K562 (cell line): ENCODE results near the gene HPDL. TPM values are rescaled to one million over a fixed set of nuclear protein-coding genes. Genes with fewer than 3 reads are reported as not detected.

Experiments
- BCOR ChIP-seq: fragments of 450-650 bp; IDR thresholded peaks from 2 replicates; pipeline ENCODE4 v1.6.1; 2016
- BDP1 ChIP-seq: IDR thresholded peaks from 3 replicates; pipeline ENCODE4 v1.6.1; 2011; ENCODE audit not compliant: insufficient read length, insufficient read depth
- KDM4B ChIP-seq, 2 experiments: fragments of 450-650 bp in 1 of 2; sonication (generic) in 1 of 2; IDR thresholded peaks; 2 replicates each; pipeline ENCODE4 v1.6.1; 2016 to 2017; ENCODE audit warnings: borderline replicate concordance in 2 of 2, antibody characterized with exemption in 1 of 2, low read depth in 1 of 2, mild to moderate bottlenecking in 1 of 2
- MNT ChIP-seq, 2 experiments: fragments of 450-650 bp; conservative IDR thresholded peaks; 2 replicates each; pipeline ENCODE4 v1.6.1; 2017; ENCODE audit warnings: mild to moderate bottlenecking in 2 of 2, moderate library complexity in 2 of 2
- NFYB ChIP-seq: IDR thresholded peaks from 2 replicates; pipeline ENCODE4 v1.6.1; 2011; ENCODE audit warnings: mild to moderate bottlenecking, moderate library complexity; ENCODE audit not compliant: insufficient read length; ENCODE audit errors: extremely low read depth
- NR4A1 ChIP-seq, 2 experiments: fragments of 250-450 bp in 1 of 2; fragments of 450-650 bp in 1 of 2; sonication (Bioruptor Pico) in 1 of 2; IDR thresholded peaks; 2 replicates each; pipeline versions ENCODE4 v1.4.0 to v1.6.1; 2016 to 2020; ENCODE audit warnings: mild to moderate bottlenecking in 2 of 2, missing compliant biosample characterization in 1 of 2, missing genetic modification characterization in 1 of 2, moderate library complexity in 1 of 2
- SNAPC5 ChIP-seq: fragments of 250-450 bp; sonication (Bioruptor Pico); IDR thresholded peaks from 2 replicates; pipeline ENCODE4 v1.8.0; 2021; ENCODE audit warnings: moderate library complexity, mild to moderate bottlenecking, inconsistent platforms
- SNRNP70 ChIP-seq: fragments of 200-400 bp; formaldehyde crosslinking; optimal IDR thresholded peaks from 2 replicates; pipeline ENCODE3; 2017; ENCODE audit warnings: low read depth, low read length
- ZNF232 ChIP-seq: sonication (generic); formaldehyde crosslinking; IDR thresholded peaks from 2 replicates; pipeline ENCODE4 v1.8.0; 2022; ENCODE audit warnings: mild to moderate bottlenecking, missing genetic modification reagents
- ZNF407 ChIP-seq: fragments of 450-650 bp; IDR thresholded peaks from 2 replicates; pipeline ENCODE4 v1.6.1; 2016; ENCODE audit warnings: low read depth
- ZNF696 ChIP-seq: fragments of 250-450 bp; sonication (Bioruptor Pico); conservative IDR thresholded peaks from 2 replicates; pipeline ENCODE4 v1.4.0; 2020; ENCODE audit warnings: mild to moderate bottlenecking, moderate library complexity
- polyA plus RNA-seq, 8 experiments: library from polyadenylated mRNA; depleted of rRNA in 4 of 8; stranded (reverse) in 5 of 8; unstranded in 3 of 8; fragments of >200 nt; fragmentation: Nextera tagmentation in 2 of 8; fragmentation: Illumina TruSeq in 1 of 8; extraction: Ambion mirVana in 2 of 8; extraction: Trizol in 1 of 8; gene quantifications; 2 replicates each; pipeline versions ENCODE4 v1.2.1 to v1.2.3, GENCODE V29; 2011 to 2014; ENCODE audit warnings: inconsistent platforms in 1 of 8, missing spikeins in 1 of 8
- total RNA-seq, 7 experiments: library from RNA; depleted of rRNA in 6 of 7; stranded (reverse); fragments of >200 nt in 6 of 7; fragmentation: Illumina TruSeq in 2 of 7; extraction: Trizol in 2 of 7; gene quantifications; 2 replicates each; pipeline versions ENCODE4 v1.2.1 to v1.2.3, GENCODE V29; 2011 to 2021; ENCODE audit warnings: low replicate concordance in 1 of 7

The HPDL gene
- total and polyA plus RNA-seq, 9 of the 15 experiments (the other 6 are each of a cell fraction or from before 2014, with no cell fraction given), result not detected

GRCh38 chr1:45303520-45304310, 23.0 kb upstream of the HPDL start (continued):
- TF ChIP-seq MNT (conservative IDR thresholded peaks at IDR 0.05) (peak; percentile 92 to 97), ZNF696 (no peak), SNRNP70 (no peak), BDP1 (no peak), ZNF407 (peak; percentile 29; the same call in 1 of the 2 replicates), ZNF232 (no peak), BCOR (peak; percentile 73), NR4A1 (CRISPR knock-in tag; IDR thresholded peaks at IDR 0.05) (no peak; the same call in 1 of the 2 replicates), NR4A1 (tag; IDR thresholded peaks at IDR 0.05) (no peak), NFYB (no peak), SNAPC5 (CRISPR knock-in tag) (no peak), KDM4B (IDR thresholded peaks at IDR 0.05; ENCODE audit: borderline replicate concordance in 2 of 2, low read depth in 1 of 2) (peak in 1 of 2 experiments; percentile 84; a peak in 2 of 4 replicates)
